Activated CD4-positive, alpha-beta T cell treated with anti-CD3 and anti-CD28 coated beads, Interleukin-2, amount 10 ng/mL, durations not matched to agents 24 days and 14 days (primary cell): ENCODE results near the gene SEMA5B. TPM values are rescaled to one million over a fixed set of nuclear protein-coding genes. Genes with fewer than 3 reads are reported as not detected.

Source experiments
- total RNA-seq: library from RNA; stranded (reverse); gene quantifications from 2 replicates; pipeline ENCODE4 v1.2.3, GENCODE V29; 2022

Gene SEMA5B
- total RNA-seq, 1 donor from 2014 or later, result not detected

Other genes with a start within 250 kb of the SEMA5B start
- gene HSPBAP1, start 233.9 kb downstream of the SEMA5B start, total RNA-seq, result 7.5 and 8.7 TPM in 2 replicates
- gene SLC49A4, start 232.7 kb downstream of the SEMA5B start, total RNA-seq, result 1.4 and 1.5 TPM in 2 replicates
- 25.6 and 29.4 TPM in 2 replicates for gene PDIA5, start 39.3 kb upstream of the SEMA5B start, total RNA-seq
- 16.3 and 18.7 TPM in 2 replicates for gene SEC22A, start 174.2 kb upstream of the SEMA5B start, total RNA-seq